Fibroblast of lung (primary cell): Measurements from ENCODE around the gene SGPL1. TPM values are rescaled to one million over a fixed set of nuclear protein-coding genes. Genes with fewer than 3 reads are reported as not detected.

Source experiments
- DNase-seq, 2 donors: peaks; one replicate each; pipeline versions ENCODE4 v3.0.0 to v3.0.0-alpha.2; 2010; ENCODE audit warnings: low read depth in 2 of 2
- H2AFZ ChIP-seq: 2 replicates; pipeline ENCODE4 v1.5.1; 2012; ENCODE audit warnings: low read length, control low read depth, inconsistent platforms
- H3K27ac ChIP-seq: 2 replicates; pipeline ENCODE4 v1.5.1; 2011; ENCODE audit warnings: low read length, control low read depth; ENCODE audit not compliant: insufficient read depth
- H3K27me3 ChIP-seq: 2 replicates; pipeline ENCODE4 v1.5.1; 2011; ENCODE audit warnings: mild to moderate bottlenecking, low read length; ENCODE audit not compliant: control insufficient read depth, insufficient read depth
- H3K36me3 ChIP-seq: 2 replicates; pipeline ENCODE4 v1.5.1; 2011; ENCODE audit warnings: low read length; ENCODE audit not compliant: control insufficient read depth, insufficient read depth
- H3K4me1 ChIP-seq: 2 replicates; pipeline ENCODE4 v1.5.1; 2011; ENCODE audit warnings: low read length; ENCODE audit not compliant: control insufficient read depth, insufficient read depth; ENCODE audit errors: extremely low read depth
- H3K4me2 ChIP-seq: 2 replicates; pipeline ENCODE4 v1.5.1; 2011; ENCODE audit warnings: low read length, control low read depth; ENCODE audit not compliant: insufficient read depth; ENCODE audit errors: extremely low read depth
- H3K4me3 ChIP-seq, 4 experiments: fragments of 200-600 bp in 1 of 4; sonication (generic) in 1 of 4; replicated peaks in 1 of 4; 2 replicates each; pipeline ENCODE4 v1.5.1; 2011 to 2016; ENCODE audit warnings: low read length in 4 of 4, low read depth in 3 of 4, mild to moderate bottlenecking in 3 of 4, control low read depth in 2 of 4, inconsistent platforms in 1 of 4, mixed read lengths in 1 of 4; ENCODE audit not compliant: insufficient read depth in 1 of 4; ENCODE audit errors: control extremely low read depth in 1 of 4
- H3K79me2 ChIP-seq: 2 replicates; pipeline ENCODE4 v1.5.1; 2012; ENCODE audit warnings: mild to moderate bottlenecking, low read length, inconsistent platforms; ENCODE audit not compliant: control insufficient read depth, insufficient read depth
- H3K9ac ChIP-seq: 2 replicates; pipeline ENCODE4 v1.5.1; 2011; ENCODE audit warnings: mild to moderate bottlenecking, low read length, control low read depth; ENCODE audit not compliant: insufficient read depth
- H3K9me3 ChIP-seq: 2 replicates; pipeline ENCODE4 v1.5.1; 2012; ENCODE audit warnings: low read depth, low read length; ENCODE audit not compliant: control insufficient read depth, insufficient read depth
- H4K20me1 ChIP-seq: 2 replicates; pipeline ENCODE4 v1.5.1; 2011; ENCODE audit warnings: low read length; ENCODE audit not compliant: control insufficient read depth, insufficient read depth; ENCODE audit errors: extremely low read depth
- CTCF ChIP-seq, 2 donors: IDR thresholded peaks in 1 of 2; conservative IDR thresholded peaks in 1 of 2; 1 replicate in 1 of 2; 2 replicates in 1 of 2; pipeline ENCODE4 v1.5.1; 2011 to 2012; ENCODE audit warnings: low read length in 2 of 2, control low read depth in 1 of 2, inconsistent platforms in 1 of 2, low read depth in 1 of 2, mild to moderate bottlenecking in 1 of 2
- EZH2 ChIP-seq: IDR thresholded peaks from 2 replicates; pipeline ENCODE4 v1.5.1; 2012; ENCODE audit warnings: low read length, control low read depth, mild to moderate bottlenecking; ENCODE audit errors: missing control alignments
- polyA plus RNA-seq, 2 donors: library from polyadenylated mRNA; depleted of rRNA in 1 of 2; stranded (reverse) in 1 of 2; unstranded in 1 of 2; fragments of >200 nt; gene quantifications; 2 replicates each; pipeline ENCODE4 v1.2.1, GENCODE V29; 2011 to 2012; ENCODE audit warnings: missing spikeins in 1 of 2
- total RNA-seq: library from RNA; depleted of rRNA; stranded (reverse); fragments of >200 nt; gene quantifications from 2 replicates; pipeline ENCODE4 v1.2.1, GENCODE V29; 2014

SGPL1 gene
- total and polyA plus RNA-seq, 2 donors (not counting 1 experiment from before 2014, with no cell fraction given), result 21.2 to 40.3 TPM

GRCh38 chr10:70806841-70807240 lies 8.9 kb upstream of the SGPL1 start:
- no peaks in the 10 kb centered on the region for H3K4me1 ChIP-seq
- DNase-seq, result no peak
- TF ChIP-seq CTCF (conservative IDR thresholded peaks at IDR 0.05 in 1 of 2, IDR thresholded peaks at IDR 0.05 in 1 of 2; ENCODE audit: low read depth in 1 of 2, low read length in 2 of 2) (no peak), EZH2 (no peak)

GRCh38 chr10:70807556-70807955 lies 8.2 kb upstream of the SGPL1 start:
- no peak overlapping the region for H3K4me3 ChIP-seq

More at GRCh38 chr10:70806841-70807240, 8.9 kb upstream of the SGPL1 start:
- Histone ChIP-seq H3K27ac (no peak overlapping the region), H2AFZ (no peak overlapping the region), H3K4me3 (no peak overlapping the region), H3K9me3 (no peaks in the 10 kb centered on the region), H3K27me3 (peaks cover 5% of the 10 kb centered on the region), H3K4me2 (no peak overlapping the region), H4K20me1 (no peaks in the 10 kb centered on the region), H3K36me3 (no peaks in the 10 kb centered on the region), H3K9ac (no peak overlapping the region), H3K79me2 (no peaks in the 10 kb centered on the region)

DNA sequence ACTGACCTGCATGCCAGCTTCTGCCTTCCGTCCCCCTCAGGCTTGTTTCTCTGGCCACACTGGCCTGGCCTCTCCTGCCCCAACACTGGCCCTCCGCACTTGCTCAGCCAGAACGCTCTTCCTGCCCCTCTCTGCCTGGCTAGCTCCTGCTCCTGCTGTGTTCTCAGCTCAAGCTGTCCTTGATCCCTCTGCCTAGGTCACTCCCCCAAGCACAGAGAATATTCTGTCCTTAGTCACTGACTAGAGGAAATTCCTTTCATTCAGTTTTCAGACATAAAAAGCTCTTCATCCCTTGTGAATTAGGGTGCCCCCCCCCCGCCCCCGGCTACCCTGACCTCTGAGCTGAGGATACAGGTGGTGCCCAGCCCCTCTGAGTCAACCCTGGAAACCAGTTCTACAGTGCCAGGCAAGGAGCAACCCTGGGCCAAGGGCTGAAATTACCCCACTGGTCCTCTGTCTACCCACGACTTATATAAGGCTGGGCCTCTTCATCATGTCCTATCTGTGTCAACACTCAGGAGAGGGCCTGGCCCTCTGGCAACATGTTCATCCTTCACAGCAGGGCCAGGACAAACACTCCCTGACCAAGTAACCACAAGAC lies 6.6 kb upstream of the SGPL1 start:
- peaks cover 7% of the 10 kb centered on the region for H3K27me3 ChIP-seq
- no peaks in the 10 kb centered on the region for H3K4me1 ChIP-seq
- no peak overlapping the region for H3K9ac ChIP-seq
- H3K79me2 ChIP-seq, result no peaks in the 10 kb centered on the region
- no peak for TF ChIP-seq CTCF (conservative IDR thresholded peaks at IDR 0.05 in 1 of 2, IDR thresholded peaks at IDR 0.05 in 1 of 2; ENCODE audit: low read depth in 1 of 2, low read length in 2 of 2)
- no peak for TF ChIP-seq EZH2
- no peak overlapping the region for H3K27ac ChIP-seq
- no peaks in the 10 kb centered on the region for H4K20me1 ChIP-seq
- no peak overlapping the region for H3K4me3 ChIP-seq
- no peak overlapping the region for H3K4me2 ChIP-seq
- H3K9me3 ChIP-seq, result no peaks in the 10 kb centered on the region
- DNase-seq, result no peak
- no peaks in the 10 kb centered on the region for H3K36me3 ChIP-seq
- no peak overlapping the region for H2AFZ ChIP-seq

More at GRCh38 chr10:70807556-70807955, 8.2 kb upstream of the SGPL1 start:
- Histone ChIP-seq H3K27ac (no peak overlapping the region), H4K20me1 (no peaks in the 10 kb centered on the region), H3K27me3 (peaks cover 4% of the 10 kb centered on the region), H3K4me1 (no peaks in the 10 kb centered on the region), H3K9me3 (no peaks in the 10 kb centered on the region), H3K4me2 (no peak overlapping the region), H3K9ac (no peak overlapping the region), H3K79me2 (no peaks in the 10 kb centered on the region), H2AFZ (no peak overlapping the region), H3K36me3 (no peaks in the 10 kb centered on the region)
- peak in 1 of 2 donors; percentile 57 for DNase-seq
- no peak for TF ChIP-seq EZH2
- TF ChIP-seq CTCF (conservative IDR thresholded peaks at IDR 0.05 in 1 of 2, IDR thresholded peaks at IDR 0.05 in 1 of 2; ENCODE audit: low read depth in 1 of 2, low read length in 2 of 2), result no peak
